HG03039 (cell line): ENCODE results near the gene SORCS1.
"Not testable (repeated sequence)": the region's sequence is repeated elsewhere in the genome, so short reads cannot be mapped to it uniquely, and the experiment has no call there.

ENCODE experiments used
- ATAC-seq: cut with Tn5 transposase; IDR thresholded peaks from one replicate; pipeline ENCODE4 v1.9.1; 2021; ENCODE audit warnings: mild to moderate bottlenecking, moderate library complexity; ENCODE audit not compliant: unreplicated experiment

SORCS1 gene

GRCh38 chr10:107054469-107055156, 109.9 kb downstream of the SORCS1 start:
- ATAC-seq = no peak

GRCh38 chr10:107051769-107052168, 112.7 kb downstream of the SORCS1 start:
- ATAC-seq = no peak

GRCh38 chr10:107043461-107043860, 121.0 kb downstream of the SORCS1 start:
- ATAC-seq = no peak

- ATAC-seq = no peak
These were observed 127.0 kb downstream of the SORCS1 start for GRCh38 chr10:107037192-107038122.

- no peak for ATAC-seq
These were observed 130.6 kb downstream of the SORCS1 start for GRCh38 chr10:107033799-107034422.

GRCh38 chr10:107032700-107033401, 131.7 kb downstream of the SORCS1 start:
- no peak for ATAC-seq

GRCh38 chr10:107031931-107032699, 132.4 kb downstream of the SORCS1 start:
- ATAC-seq = no peak

GRCh38 chr10:107028236-107028635, 136.3 kb downstream of the SORCS1 start:
- no peak for ATAC-seq

- ATAC-seq = no peak
These were observed 138.8 kb downstream of the SORCS1 start for GRCh38 chr10:107025676-107026075.

GRCh38 chr10:107024033-107024432, 140.5 kb downstream of the SORCS1 start:
- ATAC-seq = not testable (repeated sequence)

GRCh38 chr10:107022600-107023354, 141.7 kb downstream of the SORCS1 start:
- no peak for ATAC-seq

GRCh38 chr10:107019154-107019553, 145.4 kb downstream of the SORCS1 start:
- no peak for ATAC-seq

- ATAC-seq = no peak
These were observed 151.1 kb downstream of the SORCS1 start for GRCh38 chr10:107013258-107014006.

- ATAC-seq = no peak
These were observed 152.5 kb downstream of the SORCS1 start for GRCh38 chr10:107011992-107012391.

GRCh38 chr10:107011105-107011504, 153.4 kb downstream of the SORCS1 start:
- ATAC-seq = no peak

- ATAC-seq = no peak
These were observed 154.0 kb downstream of the SORCS1 start for GRCh38 chr10:107010531-107010930.

GRCh38 chr10:107004362-107004761, 160.1 kb downstream of the SORCS1 start:
- no peak for ATAC-seq

- ATAC-seq = no peak
These were observed 162.4 kb downstream of the SORCS1 start for GRCh38 chr10:107002068-107002467.
